Testis (tissue), 2 donors: Measurements from ENCODE around the gene CCM2.

Experiments
- POLR2A ChIP-seq: fragments of 450-650 bp; IDR thresholded peaks from one replicate; pipeline ENCODE4 v1.6.1; 2017; ENCODE audit warnings: antibody characterized with exemption, mild to moderate bottlenecking, moderate library complexity
- TF ChIP-seq, protein P1 (sequence below), 3 experiments: fragments of 450-650 bp in 2 of 3; fragments of 200-600 bp in 1 of 3; sonication (generic) in 1 of 3; IDR thresholded peaks; one replicate each; pipeline ENCODE4 v1.5.1; 2016 to 2019; ENCODE audit warnings: antibody characterized with exemption in 3 of 3, mild to moderate bottlenecking in 2 of 3, moderate library complexity in 1 of 3

DNA sequence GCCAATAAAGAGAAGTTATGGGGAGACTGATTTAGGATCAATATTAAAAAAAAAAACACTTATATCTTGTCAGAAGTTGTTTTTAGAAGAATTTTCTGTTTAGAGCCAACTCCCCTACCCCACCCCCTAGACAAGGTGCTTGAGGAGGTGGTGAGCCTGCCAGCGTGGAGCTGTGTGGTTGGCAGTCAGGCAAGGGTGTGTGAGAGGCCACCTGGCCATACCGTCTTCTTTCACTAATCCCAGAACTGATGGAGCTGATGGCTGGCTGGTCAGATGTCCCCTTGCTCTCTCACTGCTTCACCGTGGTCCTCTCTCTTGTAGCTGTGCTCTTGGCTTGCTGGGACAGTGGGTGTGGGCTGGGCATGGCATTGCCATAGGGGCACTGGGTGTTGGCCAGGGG lies 54.4 kb downstream of the CCM2 start:
- TF ChIP-seq, protein P1, sequence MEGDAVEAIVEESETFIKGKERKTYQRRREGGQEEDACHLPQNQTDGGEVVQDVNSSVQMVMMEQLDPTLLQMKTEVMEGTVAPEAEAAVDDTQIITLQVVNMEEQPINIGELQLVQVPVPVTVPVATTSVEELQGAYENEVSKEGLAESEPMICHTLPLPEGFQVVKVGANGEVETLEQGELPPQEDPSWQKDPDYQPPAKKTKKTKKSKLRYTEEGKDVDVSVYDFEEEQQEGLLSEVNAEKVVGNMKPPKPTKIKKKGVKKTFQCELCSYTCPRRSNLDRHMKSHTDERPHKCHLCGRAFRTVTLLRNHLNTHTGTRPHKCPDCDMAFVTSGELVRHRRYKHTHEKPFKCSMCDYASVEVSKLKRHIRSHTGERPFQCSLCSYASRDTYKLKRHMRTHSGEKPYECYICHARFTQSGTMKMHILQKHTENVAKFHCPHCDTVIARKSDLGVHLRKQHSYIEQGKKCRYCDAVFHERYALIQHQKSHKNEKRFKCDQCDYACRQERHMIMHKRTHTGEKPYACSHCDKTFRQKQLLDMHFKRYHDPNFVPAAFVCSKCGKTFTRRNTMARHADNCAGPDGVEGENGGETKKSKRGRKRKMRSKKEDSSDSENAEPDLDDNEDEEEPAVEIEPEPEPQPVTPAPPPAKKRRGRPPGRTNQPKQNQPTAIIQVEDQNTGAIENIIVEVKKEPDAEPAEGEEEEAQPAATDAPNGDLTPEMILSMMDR (IDR thresholded peaks at IDR 0.05): no peak
- TF ChIP-seq POLR2A: no peak
